ENCODE measurements around the gene CDK18.

The CDK18 gene

DNA sequence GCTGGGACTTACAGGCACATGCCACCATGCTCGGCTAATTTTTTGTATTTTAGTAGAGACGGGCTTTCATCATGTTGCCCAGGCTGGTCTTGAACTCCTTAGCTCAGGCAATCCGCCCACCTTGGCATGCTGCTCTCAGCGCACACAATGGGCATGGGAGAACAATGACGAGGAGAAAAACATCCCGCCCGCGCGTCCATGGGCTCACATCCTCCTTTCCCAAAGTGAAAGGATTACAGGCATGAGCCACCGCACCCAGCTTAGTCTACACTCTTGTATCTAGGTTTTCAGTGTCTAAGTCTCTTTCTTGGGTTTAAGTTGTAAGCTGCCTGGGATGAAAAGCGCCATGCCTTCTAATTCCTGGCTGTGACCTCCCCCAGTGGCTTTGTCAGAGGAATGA is 37.9 kb downstream of the CDK18 start:
- peaks cover 7% of the 10 kb centered on the region for H3K4me1 ChIP-seq (ENCODE audit: control insufficient read depth, insufficient read depth, low read length)
- peaks cover 17% of the 10 kb centered on the region; the same call in 1 of the 2 replicates for H3K27me3 ChIP-seq (ENCODE audit: control insufficient read depth, insufficient read depth, low read length)
- no peaks in the 10 kb centered on the region for H3K9me3 ChIP-seq (ENCODE audit: control insufficient read depth, insufficient read depth, low read length)
- no peak overlapping the region for H3K9ac ChIP-seq (ENCODE audit: low read depth, low read length)
- no peak overlapping the region for H3K27ac ChIP-seq (ENCODE audit: low read depth, low read length)
- H3K36me3 ChIP-seq (ENCODE audit: control insufficient read depth, insufficient read depth, low read length), result no peaks in the 10 kb centered on the region
- H3K4me3 ChIP-seq (ENCODE audit: low read depth, low read length), result no peak overlapping the region

- Histone ChIP-seq H3K27ac (ENCODE audit: low read depth, low read length) (peak overlapping the region; percentile 96), H3K9ac (ENCODE audit: low read depth, low read length) (peak overlapping the region; percentile 69), H3K9me3 (ENCODE audit: control insufficient read depth, insufficient read depth, low read length) (no peaks in the 10 kb centered on the region), H3K4me1 (ENCODE audit: control insufficient read depth, insufficient read depth, low read length) (peaks cover 7% of the 10 kb centered on the region), H3K36me3 (ENCODE audit: control insufficient read depth, insufficient read depth, low read length) (no peaks in the 10 kb centered on the region), H3K4me3 (ENCODE audit: low read depth, low read length) (peak overlapping the region; percentile 51), H3K27me3 (ENCODE audit: control insufficient read depth, insufficient read depth, low read length) (peaks cover 14% of the 10 kb centered on the region; the same call in 1 of the 2 replicates)
Observed at GRCh38 chr1:205543351-205544301, 39.2 kb downstream of the CDK18 start.

DNA sequence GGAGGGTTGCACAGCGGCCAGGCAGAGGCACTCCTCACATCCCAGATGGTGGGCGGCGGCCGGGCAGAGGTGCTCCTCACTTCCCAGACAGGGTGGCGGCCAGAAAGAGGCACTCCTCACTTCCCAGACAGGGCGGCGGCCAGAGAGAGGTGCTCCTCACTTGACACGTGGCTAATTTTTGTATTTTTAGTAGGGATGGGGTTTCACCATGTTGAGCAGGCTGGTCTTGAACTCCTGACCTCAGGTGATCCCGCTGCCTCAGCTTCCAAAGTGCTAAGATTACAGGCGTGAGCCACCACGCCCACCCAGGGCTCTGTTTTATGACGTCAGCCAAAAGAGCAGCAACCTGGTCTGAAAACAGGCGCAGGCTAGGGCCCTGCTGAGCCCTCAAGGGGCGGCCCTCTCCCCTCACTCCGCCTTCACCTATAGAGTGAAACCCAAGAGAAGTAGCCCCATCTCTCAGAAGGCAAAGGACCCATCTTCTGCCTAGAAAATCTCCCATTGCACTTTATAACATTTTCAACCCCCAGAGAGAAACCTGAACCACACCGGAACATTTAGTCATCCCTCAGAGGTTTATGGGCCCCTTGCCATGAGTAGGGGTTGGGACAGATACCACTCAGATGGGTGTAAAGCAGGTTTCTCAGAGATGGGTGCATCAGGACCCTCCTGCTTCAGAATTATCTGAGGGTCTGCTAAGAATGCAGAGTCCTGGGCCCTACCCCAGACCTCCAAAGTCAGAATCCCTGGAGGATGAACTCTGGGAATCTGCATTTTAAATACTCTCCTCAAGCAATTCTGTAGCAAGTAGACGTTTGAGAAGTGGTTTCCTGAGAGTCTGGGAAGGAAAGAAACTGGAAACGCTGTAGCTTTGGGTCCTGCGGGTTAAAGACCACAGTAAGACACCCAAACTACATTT is 40.8 kb downstream of the CDK18 start:
- Histone ChIP-seq H3K27me3 (ENCODE audit: control insufficient read depth, insufficient read depth, low read length) (peaks cover 9% of the 10 kb centered on the region; the same call in 1 of the 2 replicates), H3K9me3 (ENCODE audit: control insufficient read depth, insufficient read depth, low read length) (no peaks in the 10 kb centered on the region), H3K4me3 (ENCODE audit: low read depth, low read length) (no peak overlapping the region), H3K9ac (ENCODE audit: low read depth, low read length) (no peak overlapping the region), H3K27ac (ENCODE audit: low read depth, low read length) (no peak overlapping the region), H3K36me3 (ENCODE audit: control insufficient read depth, insufficient read depth, low read length) (no peaks in the 10 kb centered on the region), H3K4me1 (ENCODE audit: control insufficient read depth, insufficient read depth, low read length) (peaks cover 7% of the 10 kb centered on the region)

DNA sequence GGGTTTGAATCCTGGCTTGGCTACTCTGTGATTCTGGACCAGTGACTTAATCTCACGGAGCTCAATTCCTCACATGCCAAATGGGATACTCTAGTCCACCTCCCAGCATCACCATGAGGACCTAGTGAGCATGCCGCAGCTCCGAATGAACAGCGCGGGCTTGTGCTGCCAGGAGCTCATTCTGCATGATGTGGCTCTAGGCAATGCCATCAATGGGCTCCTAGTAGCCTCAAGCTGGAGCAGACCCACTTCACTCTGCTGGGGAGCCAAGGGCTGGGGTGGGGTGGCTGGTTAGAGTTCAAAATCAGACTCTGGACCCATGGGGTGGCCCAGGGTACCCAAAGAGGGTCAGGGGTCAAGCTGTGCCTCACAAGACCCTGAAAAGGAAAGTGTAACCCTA is 41.5 kb downstream of the CDK18 start:
- Histone ChIP-seq H3K4me3 (ENCODE audit: low read depth, low read length) (no peak overlapping the region), H3K9me3 (ENCODE audit: control insufficient read depth, insufficient read depth, low read length) (no peaks in the 10 kb centered on the region), H3K27ac (ENCODE audit: low read depth, low read length) (no peak overlapping the region), H3K36me3 (ENCODE audit: control insufficient read depth, insufficient read depth, low read length) (no peaks in the 10 kb centered on the region), H3K9ac (ENCODE audit: low read depth, low read length) (no peak overlapping the region), H3K27me3 (ENCODE audit: control insufficient read depth, insufficient read depth, low read length) (peaks cover 9% of the 10 kb centered on the region; the same call in 1 of the 2 replicates), H3K4me1 (ENCODE audit: control insufficient read depth, insufficient read depth, low read length) (peaks cover 7% of the 10 kb centered on the region)

- H3K27me3 ChIP-seq (ENCODE audit: control insufficient read depth, insufficient read depth, low read length), result peaks cover 5% of the 10 kb centered on the region; the same call in 1 of the 2 replicates
- peaks cover 7% of the 10 kb centered on the region for H3K4me1 ChIP-seq (ENCODE audit: control insufficient read depth, insufficient read depth, low read length)
- no peak overlapping the region for H3K27ac ChIP-seq (ENCODE audit: low read depth, low read length)
- H3K4me3 ChIP-seq (ENCODE audit: low read depth, low read length), result no peak overlapping the region
- no peaks in the 10 kb centered on the region for H3K36me3 ChIP-seq (ENCODE audit: control insufficient read depth, insufficient read depth, low read length)
- H3K9ac ChIP-seq (ENCODE audit: low read depth, low read length), result no peak overlapping the region
- H3K9me3 ChIP-seq (ENCODE audit: control insufficient read depth, insufficient read depth, low read length), result no peaks in the 10 kb centered on the region
Observed at GRCh38 chr1:205546541-205546940, 42.1 kb downstream of the CDK18 start.

GRCh38 chr1:205547936-205548827 is 43.7 kb downstream of the CDK18 start:
- H3K4me1 ChIP-seq (ENCODE audit: control insufficient read depth, insufficient read depth, low read length), result peaks cover 7% of the 10 kb centered on the region
- H3K9ac ChIP-seq (ENCODE audit: low read depth, low read length), result no peak overlapping the region
- no peaks in the 10 kb centered on the region for H3K9me3 ChIP-seq (ENCODE audit: control insufficient read depth, insufficient read depth, low read length)
- H3K27me3 ChIP-seq (ENCODE audit: control insufficient read depth, insufficient read depth, low read length), result no peaks in the 10 kb centered on the region; the same call in 1 of the 2 replicates
- H3K36me3 ChIP-seq (ENCODE audit: control insufficient read depth, insufficient read depth, low read length), result no peaks in the 10 kb centered on the region
- no peak overlapping the region for H3K4me3 ChIP-seq (ENCODE audit: low read depth, low read length)
- no peak overlapping the region for H3K27ac ChIP-seq (ENCODE audit: low read depth, low read length)

DNA sequence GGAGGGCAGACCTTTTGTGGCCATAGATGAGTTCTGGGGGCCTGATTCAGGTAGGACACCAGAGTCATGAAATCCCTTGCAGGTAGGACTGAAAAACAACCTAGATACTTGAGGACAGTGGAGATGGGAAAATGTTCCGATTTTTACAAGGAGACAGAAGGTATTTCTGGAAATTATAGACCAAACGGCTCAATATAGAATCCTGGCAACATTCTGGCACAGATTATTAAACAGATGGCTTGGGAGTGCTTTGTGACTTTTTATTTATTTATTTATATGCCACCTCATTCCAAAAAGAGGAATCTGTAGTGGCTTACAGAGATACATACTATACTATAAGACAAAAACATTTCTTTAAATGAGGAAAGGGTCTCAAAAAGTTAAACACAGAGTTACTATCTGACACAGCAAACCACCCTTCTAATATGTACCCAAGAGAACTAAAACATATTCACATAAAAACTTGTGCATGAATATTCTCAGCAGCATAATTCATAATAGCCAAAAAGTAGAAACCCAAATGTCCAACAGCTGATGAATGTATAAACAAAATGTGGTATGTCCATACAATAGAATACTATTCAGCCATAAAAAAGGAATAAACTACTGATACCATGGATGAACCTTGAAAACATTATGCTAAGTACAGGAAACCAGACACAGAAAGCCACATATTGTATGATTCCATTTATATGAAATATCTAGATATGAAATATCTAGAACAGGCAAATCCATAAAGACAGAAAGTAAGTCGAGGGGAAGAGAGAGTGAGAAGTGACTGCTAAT is 49.8 kb downstream of the CDK18 start:
- H3K4me3 ChIP-seq (ENCODE audit: low read depth, low read length), result no peak overlapping the region
- no peaks in the 10 kb centered on the region for H3K36me3 ChIP-seq (ENCODE audit: control insufficient read depth, insufficient read depth, low read length)
- H3K4me1 ChIP-seq (ENCODE audit: control insufficient read depth, insufficient read depth, low read length), result no peaks in the 10 kb centered on the region
- no peak overlapping the region for H3K9ac ChIP-seq (ENCODE audit: low read depth, low read length)
- H3K27me3 ChIP-seq (ENCODE audit: control insufficient read depth, insufficient read depth, low read length), result no peaks in the 10 kb centered on the region
- no peak overlapping the region for H3K27ac ChIP-seq (ENCODE audit: low read depth, low read length)
- H3K9me3 ChIP-seq (ENCODE audit: control insufficient read depth, insufficient read depth, low read length), result peaks cover 4% of the 10 kb centered on the region; the same call in 1 of the 2 replicates

DNA sequence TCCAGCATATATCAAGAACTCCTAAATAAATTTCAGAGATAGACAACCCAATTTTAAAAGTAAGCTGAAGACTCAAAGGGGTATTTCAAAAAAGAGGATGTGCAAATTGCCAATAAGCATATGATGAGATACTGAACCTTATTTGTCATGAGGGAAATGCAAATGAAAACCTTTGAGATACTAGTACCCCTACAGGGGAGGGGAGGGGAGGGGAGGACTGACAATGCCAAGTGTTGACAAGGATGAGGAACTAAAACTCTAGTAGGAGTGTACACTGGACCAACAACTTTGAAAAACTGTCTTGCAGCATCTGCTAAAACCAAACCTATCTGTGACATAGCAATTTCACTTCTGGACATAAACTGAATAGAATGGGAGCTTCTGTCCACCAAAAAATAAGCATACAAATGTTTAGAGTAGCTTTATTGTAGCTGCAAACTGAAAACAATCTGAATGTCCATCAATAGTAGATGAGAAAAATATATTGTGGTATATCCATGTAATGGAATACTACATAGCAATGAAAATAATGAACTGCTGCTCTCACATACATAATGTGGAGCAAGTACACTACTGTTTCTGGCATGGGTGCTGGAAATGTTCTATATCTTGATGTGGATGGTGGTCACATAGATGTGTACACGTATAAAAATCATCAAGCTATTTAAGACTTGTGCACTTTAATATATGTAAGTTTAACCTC is 57.2 kb downstream of the CDK18 start:
- Histone ChIP-seq H3K27ac (ENCODE audit: low read depth, low read length) (no peak overlapping the region), H3K9ac (ENCODE audit: low read depth, low read length) (no peak overlapping the region), H3K27me3 (ENCODE audit: control insufficient read depth, insufficient read depth, low read length) (peaks cover 13% of the 10 kb centered on the region), H3K4me1 (ENCODE audit: control insufficient read depth, insufficient read depth, low read length) (no peaks in the 10 kb centered on the region), H3K36me3 (ENCODE audit: control insufficient read depth, insufficient read depth, low read length) (no peaks in the 10 kb centered on the region), H3K9me3 (ENCODE audit: control insufficient read depth, insufficient read depth, low read length) (peaks cover 6% of the 10 kb centered on the region; the same call in 1 of the 2 replicates), H3K4me3 (ENCODE audit: low read depth, low read length) (no peak overlapping the region)

GRCh38 chr1:205563927-205564441 is 59.5 kb downstream of the CDK18 start:
- Histone ChIP-seq H3K36me3 (ENCODE audit: control insufficient read depth, insufficient read depth, low read length) (no peaks in the 10 kb centered on the region), H3K4me3 (ENCODE audit: low read depth, low read length) (no peak overlapping the region), H3K9me3 (ENCODE audit: control insufficient read depth, insufficient read depth, low read length) (peaks cover 6% of the 10 kb centered on the region; the same call in 1 of the 2 replicates), H3K4me1 (ENCODE audit: control insufficient read depth, insufficient read depth, low read length) (no peaks in the 10 kb centered on the region), H3K27ac (ENCODE audit: low read depth, low read length) (no peak overlapping the region), H3K27me3 (ENCODE audit: control insufficient read depth, insufficient read depth, low read length) (peaks cover 36% of the 10 kb centered on the region), H3K9ac (ENCODE audit: low read depth, low read length) (no peak overlapping the region)
